Thymus (tissue), 11 donors: ENCODE measurements around the gene NSMF. TPM values are rescaled to one million over a fixed set of nuclear protein-coding genes. Genes with fewer than 3 reads are reported as not detected.

ENCODE experiments used
- DNase-seq, 9 donors: peaks; one replicate each; pipeline ENCODE4 v3.0.0-alpha.2; 2013; ENCODE audit warnings: low spot score in 9 of 9, low read depth in 6 of 9, missing footprints in 1 of 9
- H3K27ac ChIP-seq, 2 donors: one replicate each; pipeline ENCODE4 v1.5.1; 2013; ENCODE audit warnings: control low read depth in 1 of 2, low read depth in 1 of 2, low read length in 1 of 2, mild to moderate bottlenecking in 1 of 2, moderate library complexity in 1 of 2
- H3K27me3 ChIP-seq, 2 donors: one replicate each; pipeline ENCODE4 v1.5.1; 2013; ENCODE audit warnings: low read length in 1 of 2; ENCODE audit not compliant: control insufficient read depth in 2 of 2, insufficient read depth in 1 of 2
- H3K36me3 ChIP-seq, 2 donors: one replicate each; pipeline ENCODE4 v1.5.1; 2013; ENCODE audit warnings: low read length in 1 of 2, mild to moderate bottlenecking in 1 of 2, moderate library complexity in 1 of 2; ENCODE audit not compliant: control insufficient read depth in 2 of 2, insufficient read depth in 2 of 2
- H3K4me1 ChIP-seq, 2 donors: one replicate each; pipeline ENCODE4 v1.5.1; 2013; ENCODE audit warnings: low read length in 2 of 2; ENCODE audit not compliant: control insufficient read depth in 2 of 2, insufficient read depth in 2 of 2
- H3K4me3 ChIP-seq, 2 donors: one replicate each; pipeline ENCODE4 v1.5.1; 2013; ENCODE audit warnings: low read length in 2 of 2, control low read depth in 1 of 2, mild to moderate bottlenecking in 1 of 2
- H3K9me3 ChIP-seq, 2 donors: one replicate each; pipeline ENCODE4 v1.5.1; 2013; ENCODE audit warnings: low read length in 1 of 2, mild to moderate bottlenecking in 1 of 2; ENCODE audit not compliant: control insufficient read depth in 2 of 2, insufficient read depth in 1 of 2
- WGBS: extraction: QIAGEN DNeasy Blood & Tissue Kit; methylation state at CpG from one replicate; pipeline ENCODE4 v1.1.7; 2013; 5-methylcytosine and 5-hydroxymethylcytosine counted together
- polyA plus RNA-seq: library from polyadenylated mRNA; stranded (reverse); fragments of 200-250 nt; gene quantifications from one replicate; pipeline ENCODE4 v1.2.3, GENCODE V29; 2013
- total RNA-seq: library from RNA; stranded (reverse); fragments of 120-200 nt; gene quantifications from one replicate; pipeline ENCODE4 v1.2.4, GENCODE V29; 2013
- donor health status: healthy.

Gene NSMF
- total and polyA plus RNA-seq, 2 donors = 14.9 to 77.6 TPM

DNA sequence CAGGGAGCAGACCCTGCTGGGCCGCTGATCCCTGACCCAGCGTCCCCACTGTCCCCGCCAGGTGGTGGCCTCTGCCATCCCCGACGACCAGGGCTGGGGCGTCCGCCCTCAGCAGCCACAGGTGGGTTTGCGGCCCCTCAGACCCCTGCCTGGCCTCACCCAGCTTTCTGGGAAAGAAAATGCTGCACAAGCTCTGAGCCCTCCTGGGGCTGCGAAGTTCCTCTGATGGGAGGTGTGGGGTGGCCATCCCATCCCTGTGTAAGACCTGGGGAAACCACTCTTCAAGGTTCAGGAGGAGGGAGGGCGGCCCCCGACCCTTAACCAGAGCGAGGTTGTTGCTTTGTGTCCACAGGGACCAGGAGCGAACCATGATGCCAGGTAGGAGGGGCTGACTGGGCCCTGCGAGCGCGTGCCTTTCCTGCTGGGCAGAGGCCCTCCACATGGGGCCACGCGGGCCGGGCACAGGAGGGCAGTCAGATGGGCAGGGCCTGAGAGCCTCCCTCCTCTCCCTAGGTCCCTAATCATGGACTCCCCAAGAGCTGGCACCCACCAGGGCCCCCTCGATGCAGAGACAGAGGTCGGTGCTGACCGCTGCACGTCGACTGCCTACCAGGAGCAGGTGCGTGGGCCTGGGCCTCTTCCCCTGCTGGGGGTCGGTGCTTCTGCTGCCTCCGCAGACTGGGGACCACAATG, 28.3 kb downstream of the NSMF start:
- WGBS = 96% methylated on average over 27 of the region's 27 CpGs
- Histone ChIP-seq H3K27ac (no peak overlapping the region), H3K36me3 (no peaks in the 10 kb centered on the region), H3K9me3 (no peaks in the 10 kb centered on the region), H3K4me3 (no peak overlapping the region), H3K4me1 (peaks cover 0 to 2% of the 10 kb centered on the region in 2 donors), H3K27me3 (peaks cover 0 to 22% of the 10 kb centered on the region in 2 donors)
- no peak for DNase-seq

DNA sequence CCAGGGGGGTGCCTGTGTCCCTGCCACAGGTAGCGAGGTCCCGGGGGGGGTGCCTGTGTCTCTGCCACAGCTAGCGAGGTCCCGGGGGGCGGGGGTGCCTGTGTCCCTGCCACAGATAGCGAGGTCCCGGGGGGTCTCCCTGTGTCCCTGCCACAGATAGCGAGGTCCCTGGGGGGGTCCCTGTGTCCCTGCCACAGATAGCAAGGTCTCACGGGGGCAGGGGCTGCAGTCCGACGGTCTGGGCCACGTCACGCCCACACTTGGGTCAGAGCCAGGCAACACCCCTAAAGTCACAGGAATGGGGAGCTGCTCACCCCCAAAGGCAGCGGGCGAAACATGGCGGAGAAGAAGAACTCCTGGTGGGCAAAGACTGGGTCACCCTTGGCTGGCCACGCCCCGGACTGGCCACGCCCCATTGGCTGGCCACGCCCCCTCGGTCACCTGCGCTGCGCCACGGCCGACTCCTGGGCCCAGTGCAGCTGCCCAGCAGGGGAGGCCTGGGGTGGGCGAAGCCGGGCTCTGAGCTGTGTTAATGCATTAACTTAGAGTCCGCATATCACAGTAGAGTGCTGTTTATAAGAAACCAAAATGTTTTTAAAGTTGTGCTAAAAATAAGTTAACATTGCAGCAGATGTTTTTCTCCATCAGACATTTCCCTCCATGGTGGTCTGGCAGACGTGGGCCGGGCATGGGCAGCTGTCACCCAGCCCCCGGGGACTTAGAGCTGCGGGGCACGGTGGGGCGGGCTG, 29.0 kb downstream of the NSMF start:
- DNase-seq = no peak
- Histone ChIP-seq H3K27ac (no peak overlapping the region), H3K4me1 (peaks cover 0 to 2% of the 10 kb centered on the region in 2 donors), H3K36me3 (no peaks in the 10 kb centered on the region), H3K9me3 (no peaks in the 10 kb centered on the region), H3K27me3 (peaks cover 0 to 30% of the 10 kb centered on the region in 2 donors), H3K4me3 (no peak overlapping the region)
- WGBS = 88% methylated on average over 34 of the region's 34 CpGs

DNA sequence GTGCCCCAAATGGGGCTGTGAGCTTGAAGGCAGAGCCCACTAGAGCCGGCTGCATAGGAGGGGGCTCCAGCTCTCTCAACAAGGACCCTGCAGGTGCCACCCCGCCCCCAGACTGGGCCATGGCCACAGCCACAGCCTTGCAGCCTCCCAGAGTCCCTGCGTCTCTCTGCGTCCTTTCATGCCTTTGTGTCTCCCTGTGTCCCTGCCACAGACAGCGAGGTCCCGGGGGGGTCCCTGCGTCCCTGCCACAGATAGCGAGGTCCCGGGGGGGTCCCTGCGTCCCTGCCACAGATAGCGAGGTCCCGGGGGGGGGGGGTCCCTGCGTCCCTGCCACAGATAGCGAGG, 29.6 kb downstream of the NSMF start:
- Histone ChIP-seq H3K27me3 (peaks cover under 1 to 36% of the 10 kb centered on the region in 2 donors), H3K4me1 (peaks cover 0 to 2% of the 10 kb centered on the region in 2 donors), H3K9me3 (no peaks in the 10 kb centered on the region), H3K36me3 (no peaks in the 10 kb centered on the region), H3K4me3 (no peak overlapping the region), H3K27ac (no peak overlapping the region)
- no peak for DNase-seq
- 97% methylated on average over 14 of the region's 14 CpGs for WGBS

DNA sequence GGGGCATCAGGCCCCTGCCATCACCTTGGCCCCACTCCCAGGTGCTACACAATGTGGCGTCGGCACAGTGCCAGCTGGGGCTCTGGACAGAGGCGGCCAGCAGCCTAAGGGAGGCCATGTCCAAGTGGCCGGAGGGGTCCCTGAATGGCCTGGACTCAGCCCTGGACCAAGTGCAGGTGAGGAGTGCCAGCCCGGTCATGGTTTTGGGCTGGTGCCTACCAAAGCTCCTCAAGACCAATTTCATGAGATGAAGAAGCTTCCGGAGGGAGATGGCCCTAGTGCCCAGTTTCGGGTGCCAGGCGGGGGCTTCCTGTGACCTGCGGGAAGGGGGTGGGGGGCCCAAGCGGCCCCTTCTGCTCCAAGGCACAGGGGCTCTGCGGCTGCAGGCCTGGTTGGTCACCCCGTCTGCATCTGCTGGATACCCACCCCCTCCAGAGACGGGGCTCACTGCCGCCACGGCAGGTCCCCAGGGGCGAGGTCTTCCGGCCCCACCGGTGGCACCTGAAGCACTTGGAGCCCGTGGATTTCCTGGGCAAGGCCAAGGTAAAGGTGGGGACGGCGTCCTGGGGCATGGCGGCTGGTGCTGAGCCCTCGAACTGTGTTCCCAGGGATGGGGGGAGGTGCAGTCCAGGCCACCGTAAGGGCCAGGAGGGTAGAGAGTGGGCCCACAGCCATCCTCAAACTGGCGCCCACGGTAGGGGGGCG, 30.1 kb downstream of the NSMF start:
- H3K27me3 ChIP-seq = peaks cover 5 to 41% of the 10 kb centered on the region in 2 donors
- H3K4me3 ChIP-seq = no peak overlapping the region
- no peak for DNase-seq
- no peak overlapping the region for H3K27ac ChIP-seq
- H3K36me3 ChIP-seq = no peaks in the 10 kb centered on the region
- peaks cover 0 to 2% of the 10 kb centered on the region in 2 donors for H3K4me1 ChIP-seq
- WGBS = 94% methylated on average over 27 of the region's 27 CpGs
- H3K9me3 ChIP-seq = no peaks in the 10 kb centered on the region

DNA sequence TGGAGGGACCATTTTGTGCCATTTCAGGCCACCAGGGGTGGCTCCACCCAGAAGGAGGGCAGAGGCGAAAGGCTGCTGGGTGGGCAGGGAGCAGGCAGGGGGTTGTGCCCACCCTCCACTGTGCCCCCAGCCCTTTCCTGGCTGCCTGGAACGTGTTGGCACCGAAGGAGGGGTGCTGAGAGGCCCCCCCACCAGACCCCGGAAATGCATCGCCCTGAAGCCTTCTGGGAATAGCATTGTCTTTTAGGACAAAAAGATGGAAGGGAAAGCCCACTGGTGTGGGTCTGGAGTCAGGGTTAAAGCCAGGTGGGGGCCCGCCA, 30.9 kb downstream of the NSMF start:
- H3K9me3 ChIP-seq = no peaks in the 10 kb centered on the region
- 90% methylated on average over 6 of the region's 6 CpGs for WGBS
- peaks cover 2% of the 10 kb centered on the region in 2 donors for H3K4me1 ChIP-seq
- H3K27ac ChIP-seq = no peak overlapping the region
- H3K4me3 ChIP-seq = no peak overlapping the region
- H3K27me3 ChIP-seq = peaks cover 12 to 48% of the 10 kb centered on the region in 2 donors
- no peak for DNase-seq
- no peaks in the 10 kb centered on the region for H3K36me3 ChIP-seq

DNA sequence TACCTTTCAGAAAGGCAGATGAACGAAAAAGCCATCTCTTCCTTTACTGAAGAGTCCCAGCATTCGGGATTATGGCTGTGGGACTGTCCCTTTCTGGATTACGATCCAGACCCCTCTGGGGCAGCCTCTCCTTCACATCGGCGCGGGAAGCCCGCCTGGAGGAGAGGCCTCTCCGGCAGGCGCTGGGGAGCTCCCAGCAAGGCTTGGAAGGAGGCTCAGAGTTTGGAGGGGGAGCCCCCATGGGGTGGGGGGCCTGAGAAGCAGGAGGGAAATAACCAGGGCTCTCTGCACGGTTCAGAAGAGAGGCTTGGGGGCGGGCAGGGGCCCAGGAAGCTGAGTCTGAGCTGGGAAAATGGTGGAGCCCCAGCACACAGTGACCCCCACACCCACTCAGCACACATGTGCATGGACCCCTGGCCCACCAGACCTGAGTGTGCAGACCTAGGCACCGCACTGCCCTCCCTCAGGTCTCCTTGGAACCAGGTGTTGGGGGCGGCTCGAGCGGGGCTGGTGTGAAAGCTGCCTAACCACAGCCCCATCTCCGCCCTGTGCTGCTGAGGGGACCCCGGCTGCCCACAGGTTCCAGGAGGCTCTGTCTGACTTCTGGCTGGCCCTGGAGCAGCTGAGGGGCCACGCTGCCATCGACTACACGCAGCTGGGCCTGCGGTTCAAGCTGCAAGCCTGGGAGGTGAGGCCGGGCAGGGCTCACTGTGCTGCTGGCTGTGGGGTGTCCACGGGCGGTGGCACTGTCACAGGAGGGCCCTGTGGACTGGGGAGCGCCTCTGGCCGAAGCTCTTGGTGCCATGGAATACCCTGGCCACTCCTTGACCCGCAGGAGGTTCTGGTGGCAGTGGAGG, 31.5 kb downstream of the NSMF start:
- Histone ChIP-seq H3K4me3 (no peak overlapping the region), H3K27me3 (peaks cover 18 to 52% of the 10 kb centered on the region in 2 donors), H3K9me3 (no peaks in the 10 kb centered on the region), H3K27ac (no peak overlapping the region), H3K4me1 (peaks cover 2 to 7% of the 10 kb centered on the region in 2 donors), H3K36me3 (no peaks in the 10 kb centered on the region)
- 92% methylated on average over 27 of the region's 27 CpGs for WGBS
- DNase-seq = no peak

DNA sequence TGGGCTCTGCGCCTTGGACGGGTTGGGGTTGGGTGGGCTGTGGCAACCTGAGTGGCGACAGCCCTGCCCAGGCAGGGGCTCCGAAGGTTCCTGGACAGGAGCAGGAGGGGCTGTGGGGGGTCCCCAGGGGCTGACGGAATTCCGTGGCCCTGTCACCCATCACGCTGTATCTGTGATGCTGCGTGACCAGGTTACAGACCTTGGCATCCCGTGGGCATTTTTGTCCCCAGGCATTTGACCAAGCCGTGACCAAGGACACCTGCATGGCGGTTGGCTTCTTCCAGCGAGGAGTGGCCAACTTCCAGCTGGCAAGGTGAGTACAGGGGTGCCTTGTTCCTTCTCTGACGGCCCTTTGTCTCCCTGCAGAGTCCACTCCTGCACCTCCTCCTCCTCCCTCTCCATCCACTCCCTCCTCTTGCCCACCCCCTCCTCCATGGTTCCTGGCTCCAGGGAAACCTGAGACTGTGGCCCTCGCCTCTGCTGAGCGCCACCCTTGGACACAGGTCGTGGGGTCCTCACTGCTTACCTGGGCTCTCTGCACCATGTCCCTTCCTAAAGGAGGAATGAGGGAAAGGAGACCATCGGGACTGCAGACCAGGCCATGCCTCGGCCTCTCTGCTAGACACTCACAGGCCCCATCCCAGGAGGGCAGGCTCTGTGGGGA, 33.0 kb downstream of the NSMF start:
- Histone ChIP-seq H3K36me3 (no peaks in the 10 kb centered on the region), H3K4me3 (no peak overlapping the region), H3K4me1 (peaks cover 6 to 10% of the 10 kb centered on the region in 2 donors), H3K27ac (no peak overlapping the region), H3K27me3 (peaks cover 23 to 64% of the 10 kb centered on the region in 2 donors), H3K9me3 (no peaks in the 10 kb centered on the region)
- 96% methylated on average over 18 of the region's 18 CpGs for WGBS
- no peak for DNase-seq

DNA sequence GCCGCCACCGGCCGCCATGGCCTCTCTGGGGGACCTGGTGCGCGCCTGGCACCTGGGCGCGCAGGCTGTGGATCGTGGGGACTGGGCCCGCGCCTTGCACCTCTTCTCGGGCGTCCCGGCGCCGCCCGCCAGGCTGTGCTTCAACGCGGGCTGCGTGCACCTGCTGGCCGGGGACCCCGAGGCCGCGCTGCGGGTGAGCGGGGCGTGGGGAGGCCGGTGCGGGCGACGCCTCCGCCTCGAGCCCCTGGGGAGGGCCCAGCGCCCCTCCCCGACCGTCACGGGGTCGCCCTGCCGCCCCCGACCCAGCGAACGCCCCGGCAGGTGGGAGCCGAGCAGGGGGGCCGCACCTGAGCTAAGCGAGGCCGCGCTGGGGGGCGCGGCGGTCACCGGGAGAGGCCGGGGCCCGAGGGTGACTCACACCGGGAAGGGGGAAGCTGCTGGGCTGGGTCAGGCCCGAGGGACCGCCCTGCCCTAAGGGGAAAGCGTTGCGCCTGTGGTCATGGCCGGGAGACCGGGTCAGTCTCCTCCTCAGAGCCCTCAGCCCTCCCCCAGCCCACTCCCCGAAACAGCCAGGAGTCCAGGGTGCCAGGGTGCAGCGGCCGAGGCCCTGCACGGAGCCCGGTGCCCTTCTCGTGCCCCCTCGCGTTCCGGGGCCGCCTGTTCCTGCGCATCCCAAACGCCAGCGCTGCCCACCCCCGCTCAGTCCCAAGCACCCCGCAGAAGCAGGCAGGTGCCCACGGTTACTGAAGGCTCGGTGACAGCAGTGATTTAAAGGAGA, 35.4 kb downstream of the NSMF start:
- peaks cover 23 to 70% of the 10 kb centered on the region in 2 donors for H3K27me3 ChIP-seq
- no peaks in the 10 kb centered on the region for H3K9me3 ChIP-seq
- WGBS = 11% methylated on average over 76 of the region's 77 CpGs
- peak overlapping the region in 1 of 2 donors; percentile 82 for H3K4me3 ChIP-seq
- H3K36me3 ChIP-seq = no peaks in the 10 kb centered on the region
- H3K27ac ChIP-seq = peak overlapping the region in 1 of 2 donors; percentile 65
- DNase-seq = no peak
- H3K4me1 ChIP-seq = peaks cover 6 to 10% of the 10 kb centered on the region in 2 donors
